K562 (cell line): ENCODE measurements around the gene GRK1. TPM values are rescaled to one million over a fixed set of nuclear protein-coding genes. Genes with fewer than 3 reads are reported as not detected.

Source experiments
- ATAC-seq: fragments of 200-7000 bp; cut with Tn5 transposase; 3 replicates; pipeline ENCODE4 v1.9.1; 2020; ENCODE audit warnings: moderate library complexity
- BruUV-seq: library from RNA; stranded (reverse); fragments of 400-500 nt; replicated peaks from 2 replicates; lab custom pipeline; 2021; lab: Mats Ljungman, UMichigan
- CTCF ChIA-PET: fragments of 300-600 bp; formaldehyde crosslinking; extraction: SDS; loops from one replicate; lab custom pipeline; 2021; ENCODE audit warnings: low intra/inter-chr PET ratio; lab: Yijun Ruan, JAX
- POLR2A ChIA-PET: fragments of 300-600, 350-650 bp; sonication (Branson Sonifier 250); formaldehyde crosslinking; extraction: SDS; loops from one replicate; lab custom pipeline; 2021; ENCODE audit warnings: antibody characterized with exemption, inconsistent platforms; lab: Yijun Ruan, JAX
- DNase-seq, 4 experiments: peaks; one replicate each; pipeline versions ENCODE4 v3.0.0 to v3.0.0-alpha.2; 2011 to 2018; ENCODE audit warnings: low spot score in 3 of 4, mixed read lengths in 3 of 4; ENCODE audit errors: extremely low read depth in 1 of 4
- FAIRE-seq: peaks from 2 replicates; lab custom pipeline; 2011; peaks lifted over from hg19 to GRCh38; lab: Jason Lieb, UNC
- H2AFZ ChIP-seq: 2 replicates; pipeline ENCODE4 v1.6.0; 2011; ENCODE audit warnings: low read depth, low read length, control low read depth, inconsistent platforms
- H3K27ac ChIP-seq: fragments of 200-600 bp; 3 replicates; pipeline ENCODE4 v1.8.0; 2011; ENCODE audit warnings: low read depth, mild to moderate bottlenecking, control low read depth, inconsistent platforms, low read length, moderate library complexity, mixed read lengths; ENCODE audit errors: extremely low read depth
- H3K27me3 ChIP-seq, 2 experiments: fragments of 300-600 bp in 1 of 2; 2 replicates in 1 of 2; 3 replicates in 1 of 2; pipeline versions ENCODE4 v1.6.0 to v1.8.0; 2011; ENCODE audit warnings: inconsistent platforms in 2 of 2, low read length in 2 of 2, mild to moderate bottlenecking in 1 of 2, mixed read lengths in 1 of 2, moderate library complexity in 1 of 2; ENCODE audit not compliant: control insufficient read depth in 2 of 2, insufficient read depth in 2 of 2
- H3K36me3 ChIP-seq: fragments of 300-600 bp; 3 replicates; pipeline ENCODE4 v1.8.0; 2011; ENCODE audit warnings: mild to moderate bottlenecking, low read length, inconsistent platforms; ENCODE audit not compliant: control insufficient read depth, insufficient read depth
- H3K4me1 ChIP-seq, 2 experiments: fragments of 200-600 bp in 1 of 2; replicated peaks in 1 of 2; 2 replicates in 1 of 2; 3 replicates in 1 of 2; pipeline versions ENCODE4 v1.5.1 to v1.8.0; 2011; ENCODE audit warnings: inconsistent platforms in 2 of 2, low read length in 2 of 2, mild to moderate bottlenecking in 1 of 2, mixed read lengths in 1 of 2, moderate library complexity in 1 of 2; ENCODE audit not compliant: control insufficient read depth in 2 of 2, insufficient read depth in 2 of 2
- H3K4me2 ChIP-seq: 2 replicates; pipeline ENCODE4 v1.6.1; 2011; ENCODE audit warnings: low read length, control low read depth, inconsistent platforms, mixed read lengths; ENCODE audit not compliant: insufficient read depth
- H3K4me3 ChIP-seq: fragments of 200-600 bp; sonication (generic), shearing (Covaris generic); 2 replicates; pipeline ENCODE4 v1.5.1; 2016; ENCODE audit warnings: control low read depth, inconsistent platforms
- H3K79me2 ChIP-seq: fragments of 200-600 bp; 3 replicates; pipeline ENCODE4 v1.8.0; 2011; ENCODE audit warnings: low read length, inconsistent platforms; ENCODE audit not compliant: control insufficient read depth, insufficient read depth
- H3K9ac ChIP-seq, 2 experiments: 2 replicates each; pipeline versions ENCODE4 v1.6.0 to v1.6.1; 2011; ENCODE audit warnings: low read depth in 2 of 2, low read length in 2 of 2, control low read depth in 1 of 2, inconsistent platforms in 1 of 2, mild to moderate bottlenecking in 1 of 2, mixed read lengths in 1 of 2; ENCODE audit not compliant: insufficient read depth in 1 of 2
- H3K9me1 ChIP-seq: one replicate; pipeline ENCODE4 v1.6.0; 2011; ENCODE audit warnings: inconsistent platforms, mild to moderate bottlenecking, low read length, moderate library complexity; ENCODE audit not compliant: control insufficient read depth, insufficient read depth
- H3K9me3 ChIP-seq: replicated peaks from 2 replicates; pipeline ENCODE4 v1.5.1; 2011; ENCODE audit warnings: low read depth, low read length, inconsistent platforms; ENCODE audit not compliant: control insufficient read depth, insufficient read depth
- H4K20me1 ChIP-seq: replicated peaks from 2 replicates; pipeline ENCODE4 v1.6.1; 2011; ENCODE audit warnings: low read length, inconsistent platforms, mixed read lengths; ENCODE audit not compliant: control insufficient read depth, insufficient read depth
- E2F3 ChIP-seq: fragments of 250-450 bp; sonication (Bioruptor Pico); IDR thresholded peaks from 2 replicates; pipeline ENCODE4 v1.4.0; 2020; ENCODE audit warnings: mild to moderate bottlenecking
- HLTF ChIP-seq: fragments of 450-650 bp; IDR thresholded peaks from 2 replicates; pipeline ENCODE4 v1.6.1; 2016
- MAFK ChIP-seq: IDR thresholded peaks from 2 replicates; pipeline ENCODE4 v1.6.1; 2011; ENCODE audit warnings: low read length, improper control_type of control experiment
- RAD51 ChIP-seq: fragments of 450-650 bp; IDR thresholded peaks from 2 replicates; pipeline ENCODE4 v1.7.1; 2016; ENCODE audit warnings: low read depth, mild to moderate bottlenecking, borderline replicate concordance
- RFX1 ChIP-seq: fragments of 450-650 bp; IDR thresholded peaks from 2 replicates; pipeline ENCODE4 v1.6.1; 2016; ENCODE audit warnings: mild to moderate bottlenecking, moderate library complexity
- RFX5 ChIP-seq: IDR thresholded peaks from 2 replicates; pipeline ENCODE4 v1.6.1; 2011; ENCODE audit warnings: low read depth, mild to moderate bottlenecking, improper control_type of control experiment, low read length
- ZBTB40 ChIP-seq, 2 experiments: fragments of 450-650 bp in 1 of 2; sonication (generic) in 1 of 2; formaldehyde crosslinking in 1 of 2; IDR thresholded peaks; 2 replicates each; pipeline versions ENCODE4 v1.7.1 to v1.9.0; 2016 to 2022; ENCODE audit warnings: inconsistent platforms in 1 of 2, mild to moderate bottlenecking in 1 of 2, missing genetic modification reagents in 1 of 2
- ZFP30 ChIP-seq: fragments of 250-450 bp; sonication (Bioruptor Pico); IDR thresholded peaks from 2 replicates; pipeline ENCODE4 v1.8.0; 2022; ENCODE audit warnings: moderate library complexity, mild to moderate bottlenecking, inconsistent platforms, borderline replicate concordance
- ZNF311 ChIP-seq: fragments of 250-450 bp; sonication (Bioruptor Pico); IDR thresholded peaks from 2 replicates; pipeline ENCODE4 v1.4.0; 2020; ENCODE audit warnings: mild to moderate bottlenecking, moderate library complexity
- WGBS: fragments of 100-300 bp; shearing (Covaris generic); methylation state at CpG from one replicate; pipeline ENCODE4 v1.1.6; 2016; ENCODE audit warnings: low coverage, mixed read lengths; ENCODE audit not compliant: insufficient coverage; ENCODE audit errors: missing lambda C conversion rate; 5-methylcytosine and 5-hydroxymethylcytosine counted together
- in situ Hi-C: fragments of 300-500 bp; cut with MboI; formaldehyde crosslinking; loops from 4 replicates; pipeline ENCODE4 v1.15.0; 2018; ENCODE audit warnings: inconsistent platforms, mixed read lengths
- intact Hi-C: fragments of 100-400 bp; cut with micrococcal nuclease; formaldehyde crosslinking; loops from 2 replicates; pipeline ENCODE4 v1.14.2; 2022
- polyA plus RNA-seq, 8 experiments: library from polyadenylated mRNA; depleted of rRNA in 4 of 8; stranded (reverse) in 5 of 8; unstranded in 3 of 8; fragments of >200 nt; fragmentation: Nextera tagmentation in 2 of 8; fragmentation: Illumina TruSeq in 1 of 8; extraction: Ambion mirVana in 2 of 8; extraction: Trizol in 1 of 8; gene quantifications; 2 replicates each; pipeline versions ENCODE4 v1.2.1 to v1.2.3, GENCODE V29; 2011 to 2014; ENCODE audit warnings: inconsistent platforms in 1 of 8, missing spikeins in 1 of 8
- total RNA-seq, 7 experiments: library from RNA; depleted of rRNA in 6 of 7; stranded (reverse); fragments of >200 nt in 6 of 7; fragmentation: Illumina TruSeq in 2 of 7; extraction: Trizol in 2 of 7; gene quantifications; 2 replicates each; pipeline versions ENCODE4 v1.2.1 to v1.2.3, GENCODE V29; 2011 to 2021; ENCODE audit warnings: low replicate concordance in 1 of 7
- TF ChIP-seq, protein P1 (sequence below), 2 experiments: IDR thresholded peaks; 2 replicates each; pipeline ENCODE4 v1.6.1; 2012; ENCODE audit warnings: improper control_type of control experiment in 2 of 2, low read depth in 2 of 2, low read length in 2 of 2, borderline replicate concordance in 1 of 2

The GRK1 gene
- total and polyA plus RNA-seq, 9 of the 15 experiments (the other 6 are each of a cell fraction or from before 2014, with no cell fraction given) = 0.09 TPM; not detected in 8

DNA sequence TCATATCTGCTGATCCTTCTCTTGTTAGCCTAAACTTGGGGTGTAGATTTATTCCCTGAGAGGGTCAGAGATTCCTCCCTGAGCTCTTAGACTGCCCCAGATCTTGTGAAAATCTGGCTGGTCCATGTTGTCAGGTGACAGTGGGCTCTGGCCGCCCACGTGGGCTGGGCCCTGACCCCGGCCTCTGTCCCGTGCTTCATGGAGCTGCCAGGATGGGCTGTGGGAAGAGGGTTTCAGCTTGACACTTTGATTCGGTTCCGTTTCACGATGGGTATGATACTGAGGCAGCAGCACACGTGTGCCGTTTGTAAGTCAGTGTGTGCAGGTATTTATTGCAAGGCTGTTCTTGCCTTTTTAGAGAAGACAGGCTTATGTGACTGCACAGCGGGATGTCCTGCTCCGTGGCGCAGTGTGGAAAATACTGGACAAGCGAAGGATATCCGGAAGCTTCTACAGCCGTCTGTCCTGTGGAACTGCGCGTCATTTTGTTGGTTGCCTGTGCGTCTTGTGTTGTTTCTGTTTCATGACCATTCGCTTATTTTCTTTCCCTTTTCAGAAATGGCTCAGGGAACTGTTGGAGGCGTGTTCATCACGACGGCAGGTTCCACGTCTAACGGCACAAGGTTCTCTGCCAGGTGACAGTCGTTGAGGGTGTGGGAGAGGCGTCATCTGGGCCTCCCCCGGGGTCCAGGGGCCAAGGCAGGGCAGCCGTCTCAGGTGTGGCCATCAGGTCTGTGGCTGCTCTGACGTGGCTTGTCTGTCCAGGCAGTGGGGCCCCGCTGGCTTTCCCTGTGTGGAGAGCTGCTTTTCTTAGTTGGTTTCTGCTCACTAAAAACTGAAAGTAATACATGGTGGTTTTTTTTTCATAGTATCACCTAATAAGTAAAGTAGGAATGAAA is 29.5 kb upstream of the GRK1 start:
- intact Hi-C loops (no loop called here), in situ Hi-C loops (no loop called here)
- no peaks in the 10 kb centered on the region for H3K9me1 ChIP-seq
- ChIA-PET CTCF (no interaction called here), POLR2A (no interaction called here)
- H3K36me3 ChIP-seq = peaks cover 89% of the 10 kb centered on the region
- no peak overlapping the region for H3K4me3 ChIP-seq
- BruUV-seq = no TSS peak
- no peak overlapping the region for H3K4me2 ChIP-seq
- no peak overlapping the region for H3K27ac ChIP-seq
- H3K9me3 ChIP-seq = peaks cover 4% of the 10 kb centered on the region
- no peak for FAIRE-seq
- H3K79me2 ChIP-seq = no peaks in the 10 kb centered on the region
- H3K9ac ChIP-seq = no peak overlapping the region
- H2AFZ ChIP-seq = no peak overlapping the region
- no peaks in the 10 kb centered on the region for H3K27me3 ChIP-seq
- 94% methylated on average over 20 of the region's 30 CpGs for WGBS
- no peak for DNase-seq
- H3K4me1 ChIP-seq = no peaks in the 10 kb centered on the region
- ATAC-seq = no peak
- no peaks in the 10 kb centered on the region for H4K20me1 ChIP-seq
- TF ChIP-seq ZFP30 (CRISPR knock-in tag) = no peak
- TF ChIP-seq, protein P1, sequence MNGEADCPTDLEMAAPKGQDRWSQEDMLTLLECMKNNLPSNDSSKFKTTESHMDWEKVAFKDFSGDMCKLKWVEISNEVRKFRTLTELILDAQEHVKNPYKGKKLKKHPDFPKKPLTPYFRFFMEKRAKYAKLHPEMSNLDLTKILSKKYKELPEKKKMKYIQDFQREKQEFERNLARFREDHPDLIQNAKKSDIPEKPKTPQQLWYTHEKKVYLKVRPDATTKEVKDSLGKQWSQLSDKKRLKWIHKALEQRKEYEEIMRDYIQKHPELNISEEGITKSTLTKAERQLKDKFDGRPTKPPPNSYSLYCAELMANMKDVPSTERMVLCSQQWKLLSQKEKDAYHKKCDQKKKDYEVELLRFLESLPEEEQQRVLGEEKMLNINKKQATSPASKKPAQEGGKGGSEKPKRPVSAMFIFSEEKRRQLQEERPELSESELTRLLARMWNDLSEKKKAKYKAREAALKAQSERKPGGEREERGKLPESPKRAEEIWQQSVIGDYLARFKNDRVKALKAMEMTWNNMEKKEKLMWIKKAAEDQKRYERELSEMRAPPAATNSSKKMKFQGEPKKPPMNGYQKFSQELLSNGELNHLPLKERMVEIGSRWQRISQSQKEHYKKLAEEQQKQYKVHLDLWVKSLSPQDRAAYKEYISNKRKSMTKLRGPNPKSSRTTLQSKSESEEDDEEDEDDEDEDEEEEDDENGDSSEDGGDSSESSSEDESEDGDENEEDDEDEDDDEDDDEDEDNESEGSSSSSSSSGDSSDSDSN (IDR thresholded peaks at IDR 0.05; ENCODE audit: borderline replicate concordance in 1 of 2, low read depth in 2 of 2, low read length in 2 of 2) = no peak
- TF ChIP-seq ZBTB40 (IDR thresholded peaks at IDR 0.05) = no peak
- TF ChIP-seq ZBTB40 (CRISPR knock-in tag; IDR thresholded peaks at IDR 0.05) = no peak
- TF ChIP-seq RFX5 = no peak
- no peak for TF ChIP-seq RFX1
- no peak for TF ChIP-seq RAD51
- no peak for TF ChIP-seq ZNF311 (CRISPR knock-in tag)
- TF ChIP-seq E2F3 = no peak
- TF ChIP-seq HLTF = no peak
- TF ChIP-seq MAFK = no peak
